ENCODE data around the gene PIF1.

- TF ChIP-seq RAD21 (IDR thresholded peaks at IDR 0.05; ENCODE audit: low read length) (no peak), CTCF (conservative IDR thresholded peaks at IDR 0.05; ENCODE audit: low read depth, low read length) (no peak), SMC3 (IDR thresholded peaks at IDR 0.05; ENCODE audit: low read depth, low read length) (no peak), POLR2A (IDR thresholded peaks at IDR 0.05; ENCODE audit: low read depth, low read length) (no peak), USF2 (IDR thresholded peaks at IDR 0.05; ENCODE audit: low read depth, low read length) (no peak), MAZ (IDR thresholded peaks at IDR 0.05; ENCODE audit: borderline replicate concordance, low read depth, low read length) (no peak), MAFK (IDR thresholded peaks at IDR 0.05; ENCODE audit: low read depth, low read length) (no peak), BHLHE40 (IDR thresholded peaks at IDR 0.05; ENCODE audit: low read depth, low read length) (no peak), RFX5 (IDR thresholded peaks at IDR 0.05; ENCODE audit: low read depth, low read length) (no peak), MXI1 (IDR thresholded peaks at IDR 0.05; ENCODE audit: borderline replicate concordance, low read depth, low read length) (no peak), FOS (IDR thresholded peaks at IDR 0.05; ENCODE audit: low read depth, low read length) (no peak), CHD1 (IDR thresholded peaks at IDR 0.05; ENCODE audit: low read depth, low read length) (no peak), ELK1 (IDR thresholded peaks at IDR 0.05; ENCODE audit: borderline replicate concordance, low read depth, low read length) (no peak), CEBPB (IDR thresholded peaks at IDR 0.05; ENCODE audit: low read depth, low read length) (no peak)
These were observed 18.9 kb downstream of the PIF1 start for GRCh38 chr15:64806509-64806908.

Measured in IMR-90 (cell line).